Fibroblast of gingiva (primary cell): ENCODE measurements around the gene HDAC4.

Source experiments
- DNase-seq: peaks from one replicate; pipeline ENCODE4 v3.0.0-alpha.2; 2011; ENCODE audit warnings: low read depth

HDAC4 gene

DNA sequence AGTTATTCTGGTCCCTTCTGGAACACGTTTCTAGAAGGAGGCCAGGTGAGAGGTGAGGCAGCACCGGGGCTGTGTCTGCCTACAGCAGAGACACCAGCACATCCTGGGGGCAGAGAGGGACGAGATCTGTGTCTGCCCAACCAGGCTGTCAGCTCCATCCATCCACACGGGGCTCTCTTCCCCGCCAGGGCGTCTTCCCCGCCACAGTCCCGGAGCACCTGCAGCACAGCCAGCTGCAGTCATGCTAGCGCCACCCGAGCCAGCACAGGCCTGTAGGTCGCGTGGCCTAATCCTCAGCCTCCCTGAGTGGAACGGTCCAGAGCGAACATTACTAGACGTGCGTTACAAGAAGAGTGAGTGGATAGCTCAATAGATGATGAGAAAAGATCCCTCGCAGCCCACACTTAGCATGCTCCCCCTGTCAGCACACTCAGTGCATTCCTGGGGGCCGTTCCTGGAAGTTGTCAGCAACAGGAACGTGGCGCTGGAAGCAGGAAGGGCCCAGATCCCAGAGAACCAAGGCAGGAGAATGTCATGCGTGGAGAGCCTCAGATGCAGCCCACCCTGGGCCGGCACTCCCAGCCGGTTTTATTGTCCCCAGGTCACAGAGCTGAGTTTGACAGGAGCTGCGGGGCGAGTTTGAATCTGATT, 374.0 kb downstream of the HDAC4 start:
- no peak for DNase-seq

DNA sequence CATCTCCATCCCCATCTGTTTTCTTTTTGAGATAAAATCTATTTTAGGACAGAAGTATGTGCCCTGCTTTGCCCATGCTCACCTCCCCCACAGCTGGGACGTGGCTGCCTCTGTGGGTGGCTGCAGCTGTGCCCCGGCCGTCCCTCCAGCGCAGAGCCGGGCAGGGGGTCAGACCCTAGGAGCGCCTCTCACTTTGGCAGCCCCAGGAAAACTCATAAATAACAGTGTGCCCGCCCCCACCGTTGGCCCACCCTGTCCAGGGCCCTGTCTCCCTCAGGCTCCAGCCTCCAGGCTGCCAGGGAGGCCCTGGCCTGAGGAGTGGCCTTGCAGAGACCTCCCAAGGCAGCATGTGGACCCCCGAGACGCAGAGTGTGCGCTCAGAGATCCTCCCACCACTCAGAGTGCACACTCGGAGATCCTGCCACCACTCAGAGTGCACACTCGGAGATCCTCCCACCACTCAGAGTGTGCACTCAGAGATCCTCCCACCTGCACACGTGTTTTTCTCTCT, 374.8 kb downstream of the HDAC4 start:
- DNase-seq: no peak

DNA sequence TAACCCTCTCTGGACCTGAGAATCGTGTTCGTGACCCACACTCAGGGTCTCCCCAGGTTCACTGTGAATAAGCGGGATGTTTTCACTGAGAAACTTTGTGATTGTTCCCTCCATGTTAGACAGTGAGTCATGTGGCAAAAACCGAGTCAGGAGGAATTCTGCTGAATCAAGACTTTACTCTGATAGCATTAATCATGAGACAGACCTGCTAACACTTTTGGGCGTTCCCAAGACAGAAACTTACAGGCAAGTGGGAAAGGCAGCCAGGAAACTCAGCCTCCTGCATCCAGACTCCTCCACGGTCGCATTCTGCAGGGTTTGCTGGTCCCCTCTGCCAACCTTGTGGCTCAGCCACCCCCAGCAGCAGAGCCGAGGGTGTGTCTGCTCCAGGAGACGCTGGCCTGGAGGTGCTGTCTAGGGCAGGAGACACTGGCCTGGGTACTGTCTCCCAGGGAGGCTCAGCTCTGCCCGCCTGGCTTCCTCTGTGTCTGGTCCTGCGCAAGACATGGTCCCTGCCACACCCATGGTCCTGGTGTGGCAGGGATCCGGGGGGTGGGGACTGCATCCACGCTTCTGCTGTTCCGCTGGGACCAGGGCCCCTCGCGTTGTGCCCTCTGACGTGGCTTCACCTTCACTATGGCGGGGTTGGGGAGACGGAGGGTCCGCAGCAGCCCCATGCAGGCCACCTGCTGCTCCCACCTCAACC, 375.6 kb downstream of the HDAC4 start:
- no peak for DNase-seq

DNA sequence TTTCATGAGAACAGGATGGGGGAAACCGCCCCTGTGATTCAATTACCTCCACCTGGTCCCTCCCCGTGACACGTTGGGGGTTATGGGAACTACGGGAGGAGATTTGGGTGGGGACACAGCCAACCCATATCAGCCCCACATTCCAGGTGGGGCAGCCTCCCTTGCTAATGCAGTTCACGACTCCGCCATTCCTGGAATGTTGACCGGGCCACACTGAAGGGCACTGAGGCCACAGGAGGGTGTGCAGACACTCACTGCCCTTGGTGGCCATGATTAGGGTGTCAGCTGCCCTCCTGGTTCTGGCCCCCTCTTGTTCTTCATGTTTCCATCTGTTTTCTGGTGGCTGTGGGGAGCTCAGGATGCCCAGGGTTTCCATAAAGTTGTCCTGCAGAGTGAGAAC, 376.6 kb downstream of the HDAC4 start:
- no peak for DNase-seq

DNA sequence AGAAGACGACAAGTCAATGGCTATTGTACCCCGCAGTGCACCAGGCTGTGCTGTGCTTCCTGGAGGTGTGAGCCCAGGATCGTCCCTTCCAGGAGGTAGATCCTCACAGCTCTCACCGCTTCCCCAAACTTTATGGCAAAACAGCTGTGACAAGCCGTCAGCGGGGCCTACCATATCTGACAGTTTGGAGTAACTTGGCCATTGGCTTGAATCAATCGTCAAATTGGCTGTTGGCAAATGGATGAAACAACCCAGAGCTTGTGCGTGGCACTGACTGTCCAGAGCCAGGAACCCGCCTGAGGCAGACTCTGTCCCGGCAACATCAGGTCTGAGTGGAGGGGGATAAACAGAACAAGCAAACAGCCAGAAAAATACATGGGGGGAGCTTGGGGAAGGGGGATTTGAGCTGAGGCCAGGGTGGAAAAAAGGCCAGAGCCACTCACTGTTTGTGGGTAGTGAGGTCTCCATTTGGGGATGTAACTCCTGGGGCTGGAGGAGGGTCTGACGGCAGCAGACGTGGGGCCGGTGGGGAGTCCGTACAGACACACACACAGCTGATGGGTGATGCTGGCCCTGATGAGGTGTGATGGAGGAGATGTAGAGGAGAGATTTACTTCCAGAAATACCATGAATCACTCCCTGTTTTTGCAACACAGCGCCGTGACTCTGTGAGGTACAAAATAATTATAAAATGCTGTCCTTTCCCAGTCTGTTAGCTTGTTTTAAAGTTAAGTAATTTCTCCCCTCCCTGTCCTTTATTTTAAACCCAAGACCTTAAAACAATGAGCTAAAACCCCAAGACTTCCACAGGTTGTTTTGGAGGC, 378.2 kb downstream of the HDAC4 start:
- no peak for DNase-seq

DNA sequence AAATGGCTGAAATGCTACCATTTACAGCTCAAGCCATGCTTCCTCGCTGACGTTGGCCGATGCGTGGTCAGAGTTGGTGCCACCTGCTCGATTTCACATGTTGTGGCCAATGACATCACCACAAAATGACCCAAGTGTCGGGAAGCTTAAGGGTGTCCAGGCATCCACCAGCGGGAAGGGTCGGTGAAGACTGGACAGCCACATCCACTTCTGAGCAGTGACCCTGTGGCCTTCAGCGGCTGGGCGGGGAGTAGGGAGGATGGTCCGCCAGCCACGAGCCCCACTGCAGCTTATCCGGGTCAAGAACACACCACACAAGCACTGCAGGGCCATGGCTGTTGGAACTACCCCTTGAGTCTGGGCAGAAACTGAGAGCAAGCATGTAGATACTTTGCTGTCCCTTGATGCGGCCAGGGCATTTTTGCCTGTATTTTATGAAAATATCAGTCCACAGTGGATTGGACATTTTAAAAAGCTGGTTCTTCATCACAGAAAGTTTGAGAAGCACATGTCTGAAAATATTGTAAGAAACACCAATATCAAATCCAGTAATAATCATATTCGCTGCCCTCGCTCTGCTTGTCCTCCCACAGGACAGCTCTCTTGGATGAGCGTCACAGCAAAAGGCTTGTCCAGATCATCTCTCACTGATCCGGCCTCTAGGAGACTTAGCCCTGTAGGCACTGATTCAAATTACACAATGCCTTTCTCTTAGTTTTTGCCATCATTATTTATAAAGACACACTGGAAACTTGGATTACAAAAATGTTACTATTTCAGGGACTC, 379.0 kb downstream of the HDAC4 start:
- no peak for DNase-seq

DNA sequence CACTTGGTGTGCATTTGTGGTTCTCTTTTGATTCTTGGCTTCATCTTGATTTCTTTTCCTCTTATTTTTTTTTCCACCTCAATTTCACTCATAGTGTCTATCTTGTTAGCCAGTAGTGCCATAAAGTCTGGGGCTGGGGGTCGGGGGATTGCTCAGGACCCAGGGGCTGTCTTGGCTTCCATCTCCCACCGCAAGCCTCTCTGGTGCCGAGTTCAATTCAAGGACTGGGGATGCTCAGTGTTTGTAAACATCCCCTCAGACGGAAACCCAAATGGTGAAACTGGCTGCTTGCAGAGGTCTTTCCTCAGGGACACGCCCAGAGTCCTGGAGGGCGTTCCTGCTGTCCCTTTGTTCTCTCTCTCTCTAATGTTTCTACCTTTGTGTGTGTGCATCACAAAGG, 379.6 kb downstream of the HDAC4 start:
- no peak for DNase-seq

DNA sequence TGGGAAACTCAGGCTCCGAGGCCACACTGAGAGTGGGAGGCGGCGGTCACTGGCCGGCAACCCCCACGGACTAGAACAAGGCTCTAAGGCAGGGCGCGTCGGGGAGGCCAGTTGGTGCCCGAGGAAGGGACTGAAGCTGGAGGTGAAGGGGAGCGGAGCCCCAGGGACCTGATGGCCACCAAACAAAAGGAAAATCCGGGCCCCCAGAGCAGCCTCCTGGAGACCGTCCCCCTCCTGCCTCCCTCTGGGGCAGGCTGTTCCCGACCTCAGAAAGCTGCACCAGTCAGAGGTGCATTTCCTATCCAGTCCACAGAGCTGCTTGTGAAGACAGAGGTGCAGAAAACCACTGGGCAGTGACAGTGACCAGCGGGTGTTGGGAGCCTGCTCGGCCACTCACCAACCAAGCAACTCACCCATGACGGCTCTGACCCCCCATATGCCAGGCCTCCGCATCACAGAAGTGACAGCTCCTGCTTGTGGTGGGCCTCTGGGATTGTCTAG, 380.2 kb downstream of the HDAC4 start:
- no peak for DNase-seq

DNA sequence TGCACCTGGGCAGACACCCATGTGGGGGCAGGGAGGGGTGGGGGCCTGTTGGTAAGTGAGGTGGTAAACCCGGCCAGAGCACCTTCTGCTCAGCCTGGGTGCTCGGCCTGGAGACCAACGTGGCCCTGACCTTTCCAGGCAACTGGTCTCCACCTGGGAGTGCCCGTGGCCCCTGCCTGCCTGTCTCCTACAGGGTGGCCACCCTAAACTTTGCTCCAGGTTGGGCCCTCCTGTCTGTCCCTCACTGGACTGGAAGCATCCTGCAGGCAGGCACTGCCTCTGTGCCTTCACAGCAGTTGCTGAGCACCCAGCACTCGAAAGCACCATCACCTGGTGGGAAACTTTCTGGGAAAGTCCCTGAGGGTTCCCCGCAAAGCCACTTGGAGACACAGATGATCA, 381.6 kb downstream of the HDAC4 start:
- DNase-seq: no peak

DNA sequence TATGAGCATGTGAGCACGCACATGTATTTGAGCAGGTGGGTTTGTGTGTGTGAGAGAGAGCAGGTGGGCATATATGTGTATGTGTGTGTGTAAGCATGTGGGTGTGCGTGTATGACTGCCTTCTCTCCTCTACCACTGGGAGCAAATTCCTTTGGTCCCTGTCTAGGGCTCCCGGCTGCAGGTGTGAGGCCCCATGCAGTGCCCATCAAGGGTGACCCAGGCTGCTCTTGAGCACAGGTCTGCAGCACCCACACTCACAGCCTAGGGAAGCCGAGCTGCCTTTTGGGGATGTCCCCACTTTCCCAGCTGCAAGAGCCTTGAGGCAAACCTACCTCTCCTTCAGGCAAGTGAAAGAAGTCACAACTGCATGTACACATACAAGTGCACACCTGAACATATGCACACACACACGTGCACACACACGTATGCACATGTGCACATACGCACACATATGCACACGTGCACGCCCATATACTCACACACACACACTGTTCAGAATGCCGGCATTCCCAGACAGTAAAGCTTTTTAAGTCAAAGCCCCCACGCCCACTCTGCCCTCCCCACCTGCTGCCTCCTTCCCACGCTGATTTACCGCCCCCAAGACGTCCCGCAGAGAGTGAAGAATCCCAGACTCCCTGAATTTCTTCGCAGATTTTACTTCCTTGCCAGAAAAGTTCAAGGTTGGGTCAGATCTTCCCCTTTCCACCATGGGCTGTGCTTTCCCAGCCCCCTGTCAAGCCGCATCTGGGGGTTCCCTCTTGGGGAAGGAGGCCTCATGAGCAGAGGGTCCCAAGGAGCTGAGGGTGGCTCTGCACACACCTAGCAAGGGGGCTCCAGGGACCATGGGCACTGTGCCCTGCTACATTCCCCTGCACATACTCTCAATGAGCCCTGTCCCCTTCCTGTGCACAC, 382.3 kb downstream of the HDAC4 start:
- DNase-seq: no peak

DNA sequence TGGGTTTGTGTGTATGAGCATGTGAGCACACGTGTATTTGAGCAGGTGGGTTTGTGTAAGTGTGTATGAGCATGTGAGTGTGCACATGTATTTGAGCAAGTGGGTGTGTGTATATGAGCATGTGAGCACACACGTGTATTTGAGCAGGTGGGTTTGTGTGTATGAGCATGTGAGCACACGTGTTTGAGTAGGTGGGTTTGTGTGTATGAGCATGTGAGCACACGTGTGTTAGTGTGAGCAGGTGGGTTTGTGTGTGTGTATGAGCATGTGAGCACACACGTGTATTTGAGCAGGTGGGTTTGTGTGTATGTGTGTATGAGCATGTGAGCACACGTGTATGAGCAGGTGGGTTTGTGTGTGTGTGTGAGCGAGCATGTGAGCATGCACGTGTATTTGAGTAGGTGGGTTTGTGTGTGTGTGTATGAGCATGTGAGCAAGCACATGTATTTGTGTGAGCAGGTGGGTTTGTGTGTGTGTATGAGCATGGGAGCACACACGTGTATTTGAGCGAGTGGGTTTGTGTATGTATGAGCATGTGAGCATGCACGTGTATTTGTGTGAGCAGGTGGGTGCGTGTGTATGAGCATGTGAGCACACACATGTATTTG, 383.2 kb downstream of the HDAC4 start:
- no peak for DNase-seq

DNA sequence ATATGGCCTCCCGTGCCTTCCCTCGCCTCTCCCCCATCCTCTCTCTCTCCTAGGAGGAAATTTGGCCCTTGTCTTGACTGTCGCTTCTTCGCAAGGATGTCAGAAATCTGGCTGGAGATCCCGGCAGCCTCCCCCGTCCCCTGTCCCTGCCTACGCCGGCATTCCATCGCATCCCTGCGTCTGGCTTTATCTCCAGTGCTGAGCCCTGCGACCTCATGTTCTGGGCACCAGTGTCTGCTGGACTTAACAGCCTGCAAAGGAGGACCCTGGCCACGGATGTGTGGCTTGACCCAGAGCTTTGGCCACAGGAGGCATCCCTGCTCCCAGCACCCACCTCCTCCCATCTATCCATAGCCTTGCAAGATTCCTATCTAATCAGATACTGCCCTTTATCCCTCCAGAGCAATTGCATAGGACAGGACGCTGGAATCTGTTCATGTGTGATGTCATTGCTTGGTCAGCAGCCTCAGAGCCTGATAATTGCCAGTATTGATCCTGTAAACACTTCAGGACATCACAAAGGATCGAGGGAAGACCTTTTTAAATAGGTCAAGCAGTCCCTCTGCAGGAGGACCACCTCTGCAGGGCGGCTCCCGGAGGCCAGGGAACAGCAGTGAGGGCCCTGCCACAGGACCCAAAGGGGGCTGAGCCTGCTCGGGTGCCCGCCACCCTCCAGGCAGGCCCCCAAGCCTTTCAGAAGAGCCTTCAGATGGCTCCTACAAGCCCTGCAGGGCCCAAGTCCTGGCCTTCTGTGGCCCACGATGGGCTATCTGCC, 384.7 kb downstream of the HDAC4 start:
- no peak for DNase-seq

DNA sequence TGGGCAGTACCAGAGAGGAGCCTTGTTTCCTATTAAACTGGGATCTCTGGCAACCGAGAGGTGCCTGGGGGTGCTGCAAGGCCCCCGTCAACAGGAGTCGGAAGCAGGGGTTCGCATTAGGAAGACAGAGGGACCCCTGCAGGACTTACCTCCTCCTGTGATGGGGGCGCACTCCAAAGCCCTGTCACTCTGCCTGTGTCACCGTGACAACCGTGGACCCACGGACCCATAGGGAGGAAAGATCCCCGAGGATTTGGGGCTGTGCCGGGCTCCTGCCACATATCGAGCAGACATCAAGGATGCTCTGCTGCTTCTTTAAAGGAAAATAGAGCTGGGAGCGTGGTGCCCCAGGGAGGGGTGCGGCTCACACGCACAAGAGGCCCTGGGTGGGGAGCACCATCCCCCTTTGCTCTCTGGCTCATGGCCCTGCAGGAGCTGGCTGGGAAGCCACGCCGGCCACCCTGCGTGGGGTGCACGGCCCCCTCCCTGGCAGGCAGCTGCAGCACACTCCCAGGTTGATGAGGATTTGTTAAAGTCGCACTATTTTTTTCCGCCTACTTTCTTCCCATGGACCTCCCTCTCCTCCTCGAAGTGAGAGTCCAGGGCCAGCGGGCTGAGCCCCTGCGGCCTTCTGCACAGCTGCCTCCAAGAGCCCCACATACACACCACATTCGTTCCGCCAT, 385.5 kb downstream of the HDAC4 start:
- no peak for DNase-seq

DNA sequence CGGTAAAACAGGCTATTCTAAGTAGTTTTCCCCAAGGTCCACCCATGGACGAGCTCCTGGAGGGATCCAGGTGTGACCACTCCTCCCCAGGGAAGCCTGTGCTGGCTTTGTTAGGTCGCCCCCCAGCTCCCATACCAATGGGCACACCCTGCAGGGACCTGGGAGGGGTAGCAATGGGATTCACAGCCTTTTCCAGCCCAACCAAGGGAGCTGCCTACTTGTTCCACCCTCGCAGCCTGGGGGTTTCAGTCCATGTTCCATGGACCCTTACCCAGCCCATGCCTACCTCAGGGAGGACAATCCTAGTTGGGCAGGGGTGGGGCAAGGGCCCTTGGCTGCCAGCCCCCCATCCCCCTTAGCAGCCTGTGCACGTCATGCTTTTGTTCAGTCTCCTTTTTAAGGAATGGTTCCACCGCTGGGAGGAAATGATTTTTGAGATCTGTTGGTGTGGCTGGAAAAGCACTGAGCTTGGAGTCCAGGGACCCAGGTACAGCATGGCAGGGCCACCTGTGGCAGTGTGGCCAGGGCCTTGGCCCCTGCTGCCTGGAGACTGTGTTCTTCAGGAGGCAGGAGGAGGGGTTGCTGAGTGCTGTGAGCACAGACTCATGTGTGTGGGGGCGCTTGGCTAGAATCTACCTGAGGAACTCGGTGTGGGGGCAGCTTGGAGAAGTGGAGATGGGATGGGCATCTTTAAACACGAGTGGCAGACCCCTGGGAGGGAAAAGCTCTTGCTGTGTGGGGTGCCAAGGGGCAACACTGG, 386.2 kb downstream of the HDAC4 start:
- DNase-seq: no peak

DNA sequence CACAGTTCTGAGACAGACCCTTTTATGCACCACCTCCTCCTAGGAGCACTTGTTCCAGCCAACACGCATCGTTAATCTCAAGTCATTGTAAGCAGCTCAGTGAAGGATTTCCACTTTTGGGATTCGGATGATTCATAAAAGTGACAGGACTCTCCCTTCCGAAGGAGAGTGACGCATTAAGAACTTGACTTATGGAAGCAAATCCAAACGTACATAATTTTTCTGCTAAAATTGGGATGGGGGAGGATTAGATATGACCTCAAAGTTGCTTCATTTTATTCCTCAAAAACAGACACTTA, 387.2 kb downstream of the HDAC4 start:
- no peak for DNase-seq

DNA sequence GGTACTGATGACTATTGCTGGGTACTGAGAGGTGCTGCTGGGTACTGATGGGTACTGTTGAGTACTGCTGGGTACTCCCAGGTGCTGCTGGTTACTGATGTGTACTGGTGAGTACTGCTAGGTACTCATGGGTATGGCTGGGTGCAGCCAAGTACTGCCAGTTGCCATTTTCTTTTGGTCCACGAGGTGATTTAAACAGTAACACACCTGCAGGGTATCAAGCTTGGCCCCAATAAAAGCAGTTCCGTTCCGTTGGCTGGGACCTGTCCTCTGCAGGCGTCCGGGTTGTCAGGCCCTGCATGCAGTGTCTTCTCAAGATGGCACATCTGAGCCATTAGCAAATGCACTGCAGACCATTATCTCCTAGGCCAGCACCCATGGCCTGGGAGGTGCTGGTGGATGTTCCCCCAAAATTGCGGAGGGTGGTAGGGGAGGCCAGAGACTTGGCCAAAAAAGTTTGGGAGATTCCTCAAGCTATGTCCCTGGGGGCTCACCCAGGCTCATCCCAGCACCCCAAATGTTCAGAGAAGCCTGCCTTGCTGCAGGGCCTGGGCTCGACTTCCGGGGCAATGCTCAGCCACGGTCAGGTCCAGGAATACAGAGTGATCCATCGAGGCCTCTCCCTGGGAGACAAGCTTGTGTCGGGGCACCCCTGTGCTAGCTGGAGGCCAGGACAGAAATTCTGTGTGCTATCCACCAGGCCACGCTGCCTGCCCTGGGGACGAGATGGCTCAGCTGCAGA, 387.7 kb downstream of the HDAC4 start:
- no peak for DNase-seq

DNA sequence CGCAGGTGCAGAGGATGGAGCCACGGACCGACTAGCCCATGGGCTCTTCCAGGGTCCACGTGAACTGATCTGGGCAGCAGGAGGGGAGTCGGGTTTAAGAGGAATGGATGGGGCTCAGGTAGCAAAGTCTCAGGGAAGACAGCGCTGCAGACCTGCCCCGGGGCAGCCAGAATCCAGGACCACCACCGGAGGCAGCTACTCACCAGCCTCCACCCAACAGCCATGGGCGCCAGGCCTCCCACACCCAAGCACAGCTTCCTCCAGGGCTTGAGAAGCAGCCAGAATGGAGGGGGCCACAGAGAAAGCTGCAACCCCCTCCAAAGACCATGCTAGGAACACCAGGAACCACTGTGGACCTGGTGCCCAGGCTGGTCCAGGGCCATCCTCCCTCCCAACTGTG, 388.6 kb downstream of the HDAC4 start:
- DNase-seq: no peak

DNA sequence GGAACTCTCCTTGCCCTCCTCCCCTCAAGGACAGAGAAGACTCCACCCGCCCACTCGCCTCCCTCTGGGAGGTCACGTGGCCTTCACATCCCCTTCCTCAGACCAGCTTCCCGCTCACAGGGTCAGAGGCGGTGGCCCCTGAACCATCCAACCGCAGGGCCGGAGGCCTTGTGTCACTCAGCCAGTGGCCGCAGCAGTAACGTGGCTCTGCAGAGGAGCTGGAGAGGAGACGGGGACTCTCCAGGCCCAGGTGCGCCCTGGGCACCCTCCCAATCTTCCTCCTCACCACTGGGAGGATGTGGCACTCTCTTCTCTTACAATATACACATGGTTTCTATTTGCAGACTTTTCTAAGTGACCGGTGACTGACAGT, 391.2 kb downstream of the HDAC4 start:
- DNase-seq: no peak
